GM19238 (cell line): ENCODE data around the gene TMEM258.

Source experiments
- DNase-seq: peaks from one replicate; pipeline ENCODE4 v3.0.0; 2011; ENCODE audit warnings: low spot score; ENCODE audit not compliant: insufficient read length

Gene TMEM258

GRCh38 chr11:61792310-61793082 lies at the start of gene TMEM258, which contains the start of gene FEN1:
TMEM258 (minus strand) TSS chr11:61792599; CDS start chr11:61792558, 41 bp downstream.
FEN1 (plus strand) TSS chr11:61792911; CDS start chr11:61795362, 2,451 bp downstream.
- DNase-seq = peak; percentile 96

- DNase-seq = no peak
Observed at GRCh38 chr11:61841636-61842527, 49.5 kb upstream of the TMEM258 start.

GRCh38 chr11:61840371-61840770 lies 48.0 kb upstream of the TMEM258 start:
- no peak for DNase-seq

GRCh38 chr11:61839742-61840141 lies 47.3 kb upstream of the TMEM258 start:
- no peak for DNase-seq

- DNase-seq = no peak
Observed at GRCh38 chr11:61838921-61839320, 46.5 kb upstream of the TMEM258 start.

- no peak for DNase-seq
Observed at GRCh38 chr11:61838501-61838900, 46.1 kb upstream of the TMEM258 start.

- no peak for DNase-seq
Observed at GRCh38 chr11:61837411-61838005, 45.1 kb upstream of the TMEM258 start.

GRCh38 chr11:61836193-61836592 lies 43.8 kb upstream of the TMEM258 start:
- no peak for DNase-seq

GRCh38 chr11:61834278-61835048 lies 42.1 kb upstream of the TMEM258 start:
- peak; percentile 88 for DNase-seq

- no peak for DNase-seq
Observed at GRCh38 chr11:61833926-61834277, 41.5 kb upstream of the TMEM258 start.

- DNase-seq = no peak
Observed at GRCh38 chr11:61833471-61833870, 41.1 kb upstream of the TMEM258 start.

GRCh38 chr11:61832754-61833153 lies 40.4 kb upstream of the TMEM258 start:
- no peak for DNase-seq

- no peak for DNase-seq
Observed at GRCh38 chr11:61832207-61832606, 39.8 kb upstream of the TMEM258 start.

- no peak for DNase-seq
Observed at GRCh38 chr11:61830237-61831105, 38.1 kb upstream of the TMEM258 start.

GRCh38 chr11:61829806-61830205 lies 37.4 kb upstream of the TMEM258 start:
- no peak for DNase-seq

- peak; percentile 68 for DNase-seq
Observed at GRCh38 chr11:61828629-61829407, 36.4 kb upstream of the TMEM258 start.

GRCh38 chr11:61828379-61828628 lies 35.9 kb upstream of the TMEM258 start:
- DNase-seq = no peak

GRCh38 chr11:61827571-61828378 lies 35.4 kb upstream of the TMEM258 start, which contains the start of gene FADS2:
FADS2 (plus strand) TSS chr11:61828300; CDS start chr11:61828391, 91 bp downstream.
- DNase-seq = peak; percentile 92
